Lower lobe of right lung (tissue), 2 donors: ENCODE results near the gene PKP4. TPM values are rescaled to one million over a fixed set of nuclear protein-coding genes. Genes with fewer than 3 reads are reported as not detected.

Source experiments
- ATAC-seq, 2 donors: fragments of 200-7000 bp; cut with Tn5 transposase; one replicate each; pipeline ENCODE4 v1.9.1; 2020 to 2022; ENCODE audit warnings: mild to moderate bottlenecking in 2 of 2, moderate library complexity in 2 of 2
- DNase-seq: peaks from one replicate; pipeline ENCODE4 v3.0.0-alpha.2; 2020
- H3K27ac ChIP-seq: fragments of 200-600 bp; one replicate; pipeline ENCODE4 v1.8.0; 2022
- H3K27me3 ChIP-seq: fragments of 200-600 bp; one replicate; pipeline ENCODE4 v1.8.0; 2022; ENCODE audit warnings: low read depth
- H3K36me3 ChIP-seq: fragments of 200-600 bp; one replicate; pipeline ENCODE4 v1.8.0; 2022; ENCODE audit warnings: mild to moderate bottlenecking
- H3K4me1 ChIP-seq: fragments of 200-600 bp; one replicate; pipeline ENCODE4 v1.8.0; 2022
- H3K4me3 ChIP-seq: fragments of 200-600 bp; one replicate; pipeline ENCODE4 v1.8.0; 2022; ENCODE audit warnings: mild to moderate bottlenecking
- H3K9me3 ChIP-seq: fragments of 200-600 bp; one replicate; pipeline ENCODE4 v1.8.0; 2022
- CTCF ChIP-seq: fragments of 200-600 bp; IDR thresholded peaks from one replicate; pipeline ENCODE4 v1.8.0; 2022; ENCODE audit warnings: antibody characterized with exemption, mild to moderate bottlenecking
- intact Hi-C: fragments of 100-400 bp; cut with DNase I; formaldehyde crosslinking; loops from one replicate; pipeline ENCODE4 v1.11.0; 2022
- total RNA-seq: library from RNA; stranded (reverse); fragmentation: NEBNext Ultra II Directional; extraction: Animal tissue kit (Norgen Biotek cat#: 25700); gene quantifications from one replicate; pipeline ENCODE4 v1.2.1, GENCODE V29; 2021
- donor health status: DM: no; HTN: yes; CAD: no; lungs with severe emphysema.

PKP4 gene
- total RNA-seq, 1 donor from 2014 or later: 57.0 TPM

GRCh38 chr2:158577141-158577540, 120.4 kb downstream of the PKP4 start:
- DNase-seq (no peak), ATAC-seq (no peak)
- H3K27ac ChIP-seq: no peak overlapping the region
- no peak overlapping the region for H3K4me3 ChIP-seq
- H3K9me3 ChIP-seq: peaks cover 3% of the 10 kb centered on the region
- intact Hi-C loops: no loop called here
- H3K36me3 ChIP-seq: no peaks in the 10 kb centered on the region
- H3K27me3 ChIP-seq: no peaks in the 10 kb centered on the region
- no peaks in the 10 kb centered on the region for H3K4me1 ChIP-seq
- TF ChIP-seq CTCF: no peak

- H3K36me3 ChIP-seq: no peaks in the 10 kb centered on the region
- no peak for ATAC-seq
- no peaks in the 10 kb centered on the region for H3K4me1 ChIP-seq
- no peak overlapping the region for H3K4me3 ChIP-seq
- intact Hi-C loops: no loop called here
- no peaks in the 10 kb centered on the region for H3K27me3 ChIP-seq
- no peak for DNase-seq
- no peak for TF ChIP-seq CTCF
- H3K9me3 ChIP-seq: no peaks in the 10 kb centered on the region
- H3K27ac ChIP-seq: no peak overlapping the region
Measured at GRCh38 chr2:158578703-158579330, 122.1 kb downstream of the PKP4 start.

- H3K4me1 ChIP-seq: no peaks in the 10 kb centered on the region
- no peak for TF ChIP-seq CTCF
- H3K9me3 ChIP-seq: no peaks in the 10 kb centered on the region
- no peaks in the 10 kb centered on the region for H3K27me3 ChIP-seq
- ATAC-seq (no peak), DNase-seq (no peak)
- H3K27ac ChIP-seq: no peak overlapping the region
- no peaks in the 10 kb centered on the region for H3K36me3 ChIP-seq
- H3K4me3 ChIP-seq: no peak overlapping the region
- intact Hi-C loops: no loop called here
Measured at GRCh38 chr2:158579928-158580327, 123.2 kb downstream of the PKP4 start.

- Histone ChIP-seq H3K4me1 (no peaks in the 10 kb centered on the region), H3K27me3 (no peaks in the 10 kb centered on the region), H3K9me3 (no peaks in the 10 kb centered on the region), H3K36me3 (no peaks in the 10 kb centered on the region), H3K4me3 (no peak overlapping the region), H3K27ac (no peak overlapping the region)
- TF ChIP-seq CTCF: no peak
- DNase-seq: no peak
- intact Hi-C loops: no loop called here
- no peak for ATAC-seq
Measured at GRCh38 chr2:158580760-158581159, 124.0 kb downstream of the PKP4 start.

- ATAC-seq: no peak
- no peak for DNase-seq
- TF ChIP-seq CTCF: no peak
- Histone ChIP-seq H3K9me3 (no peaks in the 10 kb centered on the region), H3K27ac (no peak overlapping the region), H3K36me3 (no peaks in the 10 kb centered on the region), H3K27me3 (no peaks in the 10 kb centered on the region), H3K4me3 (no peak overlapping the region), H3K4me1 (no peaks in the 10 kb centered on the region)
- intact Hi-C loops: no loop called here
Measured at GRCh38 chr2:158582670-158583069, 125.9 kb downstream of the PKP4 start.

- DNase-seq (no peak), ATAC-seq (no peak)
- intact Hi-C loops: no loop called here
- H3K9me3 ChIP-seq: no peaks in the 10 kb centered on the region
- H3K27me3 ChIP-seq: no peaks in the 10 kb centered on the region
- H3K4me3 ChIP-seq: no peak overlapping the region
- H3K36me3 ChIP-seq: no peaks in the 10 kb centered on the region
- no peak for TF ChIP-seq CTCF
- no peak overlapping the region for H3K27ac ChIP-seq
- H3K4me1 ChIP-seq: no peaks in the 10 kb centered on the region
Measured at GRCh38 chr2:158583923-158584322, 127.2 kb downstream of the PKP4 start.
